IMR-90 (cell line): Measurements from ENCODE around the gene STK25. TPM values are rescaled to one million over a fixed set of nuclear protein-coding genes. Genes with fewer than 3 reads are reported as not detected.

Source experiments
- ATAC-seq: fragments of 200-7000 bp; cut with Tn5 transposase; 2 replicates; pipeline ENCODE4 v1.9.1; 2020; ENCODE audit warnings: low read depth, mild to moderate bottlenecking, moderate library complexity
- BruUV-seq: library from RNA; stranded (reverse); fragments of 400-500 nt; replicated peaks from 2 replicates; lab custom pipeline; 2021; lab: Mats Ljungman, UMichigan
- CTCF ChIA-PET: fragments of 300-600 bp; formaldehyde crosslinking; extraction: SDS; loops from one replicate; lab custom pipeline; 2021; ENCODE audit warnings: antibody characterized with exemption; lab: Yijun Ruan, JAX
- POLR2A ChIA-PET: fragments of 300-600 bp; sonication (Branson Sonifier 250); formaldehyde crosslinking; loops from one replicate; lab custom pipeline; 2022; ENCODE audit warnings: antibody characterized with exemption; ENCODE audit not compliant: unreplicated experiment; lab: Charles Lee
- DNase-seq: peaks from one replicate; pipeline ENCODE4 v3.0.0; 2013
- H2AFZ ChIP-seq: replicated peaks from 2 replicates; pipeline ENCODE3; 2013; ENCODE audit warnings: low read length, mild to moderate bottlenecking; ENCODE audit not compliant: poor library complexity
- H2AK5ac ChIP-seq: 2 replicates; pipeline ENCODE4 v1.6.1; 2013; ENCODE audit warnings: low read depth, low read length, inconsistent platforms
- H2AK9ac ChIP-seq: replicated peaks from 2 replicates; pipeline ENCODE3; 2013; ENCODE audit warnings: mild to moderate bottlenecking, low read depth, low read length, moderate library complexity; ENCODE audit not compliant: poor library complexity
- H2BK120ac ChIP-seq: 2 replicates; pipeline ENCODE4 v1.6.1; 2013; ENCODE audit warnings: low read depth, low read length, inconsistent platforms
- H2BK15ac ChIP-seq: 3 replicates; pipeline ENCODE4 v1.6.1; 2013; ENCODE audit warnings: low read depth, low read length, inconsistent platforms
- H2BK20ac ChIP-seq: 2 replicates; pipeline ENCODE4 v1.6.1; 2013; ENCODE audit warnings: low read depth, mild to moderate bottlenecking, inconsistent platforms, low read length, moderate library complexity
- H2BK5ac ChIP-seq: 2 replicates; pipeline ENCODE4 v1.6.1; 2013; ENCODE audit warnings: mild to moderate bottlenecking, low read depth, low read length, inconsistent platforms; ENCODE audit not compliant: poor library complexity, severe bottlenecking
- H3K14ac ChIP-seq: replicated peaks from 2 replicates; pipeline ENCODE4 v1.6.1; 2013; ENCODE audit warnings: low read depth, low read length, inconsistent platforms
- H3K18ac ChIP-seq: 2 replicates; pipeline ENCODE4 v1.6.1; 2013; ENCODE audit warnings: low read depth, low read length, control low read depth
- H3K23ac ChIP-seq: 2 replicates; pipeline ENCODE4 v1.6.1; 2013; ENCODE audit warnings: low read depth, low read length, inconsistent platforms
- H3K27ac ChIP-seq: 2 replicates; pipeline ENCODE4 v1.5.1; 2013; ENCODE audit warnings: mild to moderate bottlenecking, control low read depth, low read length; ENCODE audit not compliant: insufficient read depth
- H3K27me3 ChIP-seq: 2 replicates; pipeline ENCODE4 v1.6.1; 2013; ENCODE audit warnings: low read length; ENCODE audit not compliant: control insufficient read depth, insufficient read depth
- H3K36me3 ChIP-seq: 2 replicates; pipeline ENCODE4 v1.6.1; 2013; ENCODE audit warnings: low read length, mixed read lengths; ENCODE audit not compliant: control insufficient read depth, insufficient read depth
- H3K4ac ChIP-seq: 2 replicates; pipeline ENCODE4 v1.6.1; 2013; ENCODE audit warnings: low read depth, low read length, inconsistent platforms
- H3K4me1 ChIP-seq: 2 replicates; pipeline ENCODE4 v1.6.1; 2013; ENCODE audit warnings: low read length, mixed read lengths; ENCODE audit not compliant: control insufficient read depth, insufficient read depth
- H3K4me2 ChIP-seq: 2 replicates; pipeline ENCODE4 v1.6.1; 2013; ENCODE audit warnings: low read depth, mild to moderate bottlenecking, control low read depth, low read length, moderate library complexity
- H3K4me3 ChIP-seq: 2 replicates; pipeline ENCODE4 v1.5.1; 2013; ENCODE audit warnings: low read depth, mild to moderate bottlenecking, control low read depth, low read length, moderate library complexity; ENCODE audit not compliant: insufficient read depth
- H3K56ac ChIP-seq: 2 replicates; pipeline ENCODE4 v1.6.1; 2013; ENCODE audit warnings: low read length, inconsistent platforms; ENCODE audit not compliant: insufficient read depth; ENCODE audit errors: extremely low read depth
- H3K79me1 ChIP-seq, 2 experiments: 2 replicates each; pipeline ENCODE4 v1.6.1; 2013; ENCODE audit warnings: low read length in 2 of 2, inconsistent platforms in 1 of 2, low read depth in 1 of 2
- H3K9ac ChIP-seq: 2 replicates; pipeline ENCODE4 v1.6.1; 2013; ENCODE audit warnings: low read depth, low read length, control low read depth
- H3K9me1 ChIP-seq: 2 replicates; pipeline ENCODE4 v1.6.1; 2013; ENCODE audit warnings: low read length, inconsistent platforms; ENCODE audit not compliant: insufficient read depth
- H3K9me3 ChIP-seq: 2 replicates; pipeline ENCODE4 v1.6.1; 2013; ENCODE audit warnings: low read length; ENCODE audit not compliant: control insufficient read depth, insufficient read depth
- H4K20me1 ChIP-seq: 2 replicates; pipeline ENCODE4 v1.6.1; 2013; ENCODE audit warnings: low read length, inconsistent platforms; ENCODE audit not compliant: insufficient read depth
- H4K5ac ChIP-seq: 2 replicates; pipeline ENCODE4 v1.6.1; 2013; ENCODE audit warnings: mild to moderate bottlenecking, low read depth, low read length, control low read depth
- H4K8ac ChIP-seq, 2 experiments: 2 replicates each; pipeline ENCODE4 v1.6.1; 2013; ENCODE audit warnings: low read depth in 2 of 2, low read length in 2 of 2, control low read depth in 1 of 2, inconsistent platforms in 1 of 2
- H4K91ac ChIP-seq: 2 replicates; pipeline ENCODE4 v1.6.1; 2013; ENCODE audit warnings: low read depth, low read length, inconsistent platforms; ENCODE audit not compliant: insufficient read depth
- CEBPB ChIP-seq: IDR thresholded peaks from 2 replicates; pipeline ENCODE4 v1.6.1; 2012; ENCODE audit warnings: low read depth, low read length, improper control_type of control experiment
- CHD1 ChIP-seq: IDR thresholded peaks from 2 replicates; pipeline ENCODE4 v1.6.1; 2012; ENCODE audit warnings: low read depth, low read length, improper control_type of control experiment
- FOS ChIP-seq: fragments of 150-350 bp; IDR thresholded peaks from 2 replicates; pipeline ENCODE4 v1.6.1; 2016; ENCODE audit warnings: low read depth, low read length
- MXI1 ChIP-seq: IDR thresholded peaks from 2 replicates; pipeline ENCODE4 v1.6.1; 2012; ENCODE audit warnings: low read depth, mild to moderate bottlenecking, low read length, moderate library complexity, borderline replicate concordance
- NFE2L2 ChIP-seq: fragments of 150-350 bp; IDR thresholded peaks from 2 replicates; pipeline ENCODE4 v1.6.1; 2016; ENCODE audit warnings: low read depth, mild to moderate bottlenecking, low read length
- RFX5 ChIP-seq: IDR thresholded peaks from 2 replicates; pipeline ENCODE4 v1.8.0; 2012; ENCODE audit warnings: low read depth, mild to moderate bottlenecking, low read length, moderate library complexity
- SMC3 ChIP-seq: fragments of 150-350 bp; IDR thresholded peaks from 2 replicates; pipeline ENCODE4 v1.6.1; 2016; ENCODE audit warnings: low read depth, mild to moderate bottlenecking, antibody characterized with exemption, low read length, moderate library complexity
- WGBS, 2 experiments: methylation state at CpG; one replicate each; pipeline versions ENCODE4 v1.1.5 to v1.1.7; 2013; ENCODE audit warnings: missing lambda C conversion rate in 2 of 2; ENCODE audit not compliant: insufficient read length in 1 of 2; ENCODE audit errors: extremely low coverage in 2 of 2; 5-methylcytosine and 5-hydroxymethylcytosine counted together
- dilution Hi-C: fragments of 300-500 bp; cut with HindIII; formaldehyde crosslinking; loops from one replicate; pipeline ENCODE4 v1.14.3; 2018; ENCODE audit warnings: low sequenced_read_pairs; ENCODE audit not compliant: unreplicated experiment
- in situ Hi-C: fragments of 300-500 bp; cut with MboI; formaldehyde crosslinking; loops from 3 replicates; pipeline ENCODE4 v1.14.3; 2019; ENCODE audit warnings: low sequenced_read_pairs, inconsistent platforms, mixed read lengths
- intact Hi-C: fragments of 100-400 bp; cut with micrococcal nuclease; formaldehyde crosslinking; loops from 2 replicates; pipeline ENCODE4 v1.10.0; 2022
- polyA plus RNA-seq, 3 experiments: library from polyadenylated mRNA; depleted of rRNA; stranded (reverse); fragments of >200 nt; gene quantifications; 2 replicates each; pipeline ENCODE4 v1.2.3, GENCODE V29; 2012; ENCODE audit warnings: low replicate concordance in 1 of 3
- total RNA-seq: library from RNA; depleted of rRNA; stranded (reverse); fragments of >200 nt; gene quantifications from 2 replicates; pipeline ENCODE4 v1.2.3, GENCODE V29; 2012

The STK25 gene
- total and polyA plus RNA-seq, 2 of the 4 experiments (the other 2 are of a cell fraction), result 258 to 392 TPM

DNA sequence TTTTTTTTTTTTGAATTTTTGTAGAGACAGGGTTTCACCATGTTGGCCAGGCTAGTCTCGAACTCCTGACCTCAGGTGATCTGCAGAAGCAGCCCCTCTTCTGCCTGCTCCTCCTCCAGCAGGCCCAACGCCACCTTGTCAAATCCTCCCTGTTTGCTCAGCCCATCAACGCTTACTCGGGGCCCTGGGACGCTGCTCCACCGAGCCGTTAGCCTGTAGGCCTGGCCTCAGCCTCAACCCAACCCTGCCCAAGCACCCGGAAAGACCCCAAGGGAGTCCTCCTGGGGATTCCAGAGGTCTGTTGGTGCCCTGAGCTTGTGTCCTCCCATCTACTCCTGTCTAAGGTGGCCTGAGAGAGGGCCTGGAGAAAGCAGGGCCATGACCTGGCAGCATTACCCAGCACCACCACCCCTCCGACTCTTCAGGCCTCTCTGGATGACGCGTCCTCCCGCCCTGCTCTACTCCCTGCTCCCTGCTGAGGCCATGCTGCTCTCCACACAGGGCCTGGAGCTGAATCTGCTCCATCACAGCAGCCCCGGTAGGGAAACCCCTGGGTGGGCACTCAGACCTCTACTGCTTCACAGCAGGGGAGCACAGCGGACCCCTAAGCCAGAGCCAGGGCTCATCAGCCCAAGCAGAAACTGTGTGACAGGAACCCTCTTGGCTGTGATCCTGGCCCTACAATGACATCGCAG is 3.2 kb downstream of the STK25 start:
- Histone ChIP-seq H3K27me3 (no peaks in the 10 kb centered on the region), H4K20me1 (peaks cover 64% of the 10 kb centered on the region), H4K91ac (no peak overlapping the region), H2AFZ (no peak overlapping the region), H3K9me3 (no peaks in the 10 kb centered on the region), H3K4me3 (no peak overlapping the region), H2BK5ac (no peak overlapping the region), H4K5ac (no peak overlapping the region), H3K9me1 (peaks cover 36% of the 10 kb centered on the region), H4K8ac (no peak overlapping the region), H3K4ac (no peak overlapping the region; the same call in 1 of the 2 replicates), H3K36me3 (peaks cover 15% of the 10 kb centered on the region; the same call in 1 of the 2 replicates), H3K9ac (no peak overlapping the region), H3K27ac (no peak overlapping the region), H3K23ac (no peak overlapping the region), H3K4me2 (no peak overlapping the region), H2AK9ac (peak overlapping the region; percentile 82), H2BK15ac (no peak overlapping the region), H3K79me1 (peaks cover 27 to 79% of the 10 kb centered on the region in 2 experiments), H2BK20ac (no peak overlapping the region), H2AK5ac (no peak overlapping the region), H2BK120ac (no peak overlapping the region), H3K4me1 (peaks cover 17% of the 10 kb centered on the region), H3K18ac (no peak overlapping the region), H3K14ac (no peak overlapping the region), H3K56ac (no peak overlapping the region)
- intact Hi-C loops, result loop anchor here (5.0 kb wide), 2 partner anchors 132 to 233 kb away; partner anchors contain the start of genes ATG4B and THAP4
- dilution Hi-C loops, result no loop called here
- DNase-seq (no peak), ATAC-seq (no peak)
- 87% methylated on average over 8 of the region's 15 CpGs; no CpG with 5 or more reads in 1 of the 2 experiments for WGBS, 2 experiments
- in situ Hi-C loops, result no loop called here
- TF ChIP-seq FOS (no peak), CHD1 (no peak), RFX5 (no peak), CEBPB (no peak), SMC3 (no peak), NFE2L2 (no peak), MXI1 (no peak)
- POLR2A ChIA-PET, result no interaction called here
- CTCF ChIA-PET, result no interaction called here
- no TSS peak for BruUV-seq
